SU-DHL-6 (cell line): ENCODE data around the gene DLEU7.

ENCODE experiments used
- H2AFZ ChIP-seq: fragments of 200-600 bp; sonication (generic); 2 replicates; pipeline ENCODE4 v1.6.1; 2014; ENCODE audit warnings: low read depth, mild to moderate bottlenecking, moderate library complexity, mixed read lengths, antibody characterized with exemption, low read length; ENCODE audit not compliant: severe bottlenecking
- H3F3A ChIP-seq: fragments of 200-600 bp; shearing (Covaris generic); 2 replicates; pipeline ENCODE4 v1.6.0; 2016; ENCODE audit warnings: antibody characterized with exemption, mild to moderate bottlenecking; ENCODE audit not compliant: insufficient read depth
- H3K27ac ChIP-seq: fragments of 200-600 bp; sonication (generic); 2 replicates; pipeline ENCODE4 v1.5.1; 2016; ENCODE audit warnings: low read depth, mild to moderate bottlenecking, low read length, moderate library complexity, mixed read lengths
- H3K27me3 ChIP-seq: fragments of 200-600 bp; sonication (generic), shearing (Covaris generic); 2 replicates; pipeline ENCODE4 v1.6.0; 2014; ENCODE audit warnings: mild to moderate bottlenecking, low read length
- H3K36me3 ChIP-seq: fragments of 200-600 bp; sonication (generic); 2 replicates; pipeline ENCODE4 v1.6.1; 2014; ENCODE audit warnings: mild to moderate bottlenecking, low read length, mixed read lengths
- H3K4me2 ChIP-seq: fragments of 300-600, 200-600 bp; shearing (Covaris generic), sonication (generic); 2 replicates; pipeline ENCODE4 v1.6.0; 2014; ENCODE audit warnings: low read length, low read depth, mild to moderate bottlenecking; ENCODE audit not compliant: poor library complexity, severe bottlenecking
- H3K4me3 ChIP-seq: fragments of 200-600 bp; sonication (generic); 2 replicates; pipeline ENCODE4 v1.5.1; 2014; ENCODE audit warnings: antibody characterized with exemption, low read length, mild to moderate bottlenecking, mixed read lengths; ENCODE audit not compliant: insufficient read depth, poor library complexity, severe bottlenecking
- H3K79me2 ChIP-seq: fragments of 200-600 bp; sonication (generic); 2 replicates; pipeline ENCODE4 v1.6.1; 2014; ENCODE audit warnings: mild to moderate bottlenecking, low read length, moderate library complexity; ENCODE audit not compliant: insufficient read depth
- H3K9ac ChIP-seq: fragments of 200-600 bp; sonication (generic); 2 replicates; pipeline ENCODE4 v1.7.0; 2014; ENCODE audit warnings: mild to moderate bottlenecking, low read length
- H3K9me2 ChIP-seq: fragments of 200-600 bp; sonication (generic); replicated peaks from 2 replicates; pipeline ENCODE4 v1.6.1; 2014; ENCODE audit warnings: low read length; ENCODE audit not compliant: insufficient read depth
- H3K9me3 ChIP-seq: fragments of 200-600 bp; sonication (generic); 2 replicates; pipeline ENCODE4 v1.6.1; 2014; ENCODE audit warnings: low read length, mixed read lengths; ENCODE audit not compliant: insufficient read depth
- H4K20me1 ChIP-seq: fragments of 200-600 bp; sonication (generic); 2 replicates; pipeline ENCODE4 v1.6.1; 2014; ENCODE audit warnings: low read depth, mild to moderate bottlenecking, antibody characterized with exemption, low read length, moderate library complexity, mixed read lengths
- CTCF ChIP-seq: fragments of 200-600 bp; sonication (generic); IDR thresholded peaks from one replicate; pipeline ENCODE4 v1.5.1; 2017; ENCODE audit warnings: antibody characterized with exemption, mild to moderate bottlenecking, low read length, moderate library complexity; ENCODE audit not compliant: insufficient read depth, poor library complexity, severe bottlenecking
- EZH2phosphoT487 ChIP-seq: fragments of 200-600 bp; sonication (generic), shearing (Covaris generic); conservative IDR thresholded peaks from 2 replicates; pipeline ENCODE4 v1.6.1; 2018; ENCODE audit warnings: mild to moderate bottlenecking, antibody characterized with exemption, low read length, moderate library complexity, mixed read lengths

The DLEU7 gene

GRCh38 chr13:50831512-50831911 is 12.0 kb downstream of the DLEU7 start:
- H3K36me3 ChIP-seq = no peaks in the 10 kb centered on the region
- H3K27ac ChIP-seq = no peak overlapping the region
- no peaks in the 10 kb centered on the region for H4K20me1 ChIP-seq
- H3K4me3 ChIP-seq = no peak overlapping the region
- no peak overlapping the region for H2AFZ ChIP-seq
- H3K4me2 ChIP-seq = no peak overlapping the region
- no peaks in the 10 kb centered on the region for H3K9me2 ChIP-seq
- no peaks in the 10 kb centered on the region for H3F3A ChIP-seq
- no peaks in the 10 kb centered on the region for H3K9me3 ChIP-seq
- TF ChIP-seq CTCF = no peak
- no peak for TF ChIP-seq EZH2phosphoT487
- H3K79me2 ChIP-seq = no peaks in the 10 kb centered on the region
- no peaks in the 10 kb centered on the region for H3K27me3 ChIP-seq
- no peak overlapping the region for H3K9ac ChIP-seq

- no peaks in the 10 kb centered on the region for H3K9me2 ChIP-seq
- no peak overlapping the region for H3K27ac ChIP-seq
- no peaks in the 10 kb centered on the region for H3F3A ChIP-seq
- no peak overlapping the region for H2AFZ ChIP-seq
- no peaks in the 10 kb centered on the region for H4K20me1 ChIP-seq
- H3K4me3 ChIP-seq = no peak overlapping the region
- H3K27me3 ChIP-seq = no peaks in the 10 kb centered on the region
- no peaks in the 10 kb centered on the region for H3K36me3 ChIP-seq
- TF ChIP-seq CTCF (no peak), EZH2phosphoT487 (no peak)
- no peak overlapping the region for H3K9ac ChIP-seq
- H3K9me3 ChIP-seq = no peaks in the 10 kb centered on the region
- H3K4me2 ChIP-seq = no peak overlapping the region
- no peaks in the 10 kb centered on the region for H3K79me2 ChIP-seq
Measured at GRCh38 chr13:50829896-50830295, 13.6 kb downstream of the DLEU7 start.

- H3K9me2 ChIP-seq = no peaks in the 10 kb centered on the region
Measured at GRCh38 chr13:50829226-50829625, 14.3 kb downstream of the DLEU7 start.

More at GRCh38 chr13:50829226-50829625, 14.3 kb downstream of the DLEU7 start:
- H3K27me3 ChIP-seq = no peaks in the 10 kb centered on the region
- no peaks in the 10 kb centered on the region for H3K9me3 ChIP-seq
- no peak overlapping the region for H3K27ac ChIP-seq
- TF ChIP-seq EZH2phosphoT487 (no peak), CTCF (no peak)
- no peaks in the 10 kb centered on the region for H3K79me2 ChIP-seq
- H3K9ac ChIP-seq = no peak overlapping the region
- no peaks in the 10 kb centered on the region for H3F3A ChIP-seq
- no peak overlapping the region for H3K4me2 ChIP-seq
- no peaks in the 10 kb centered on the region for H4K20me1 ChIP-seq
- H3K36me3 ChIP-seq = no peaks in the 10 kb centered on the region
- no peak overlapping the region for H3K4me3 ChIP-seq
- H2AFZ ChIP-seq = no peak overlapping the region
